Right forelimb (tissue), 1 donor: ENCODE measurements around the gene PLSCR1.
"Not testable (repeated sequence)": the region's sequence is repeated elsewhere in the genome, so short reads cannot be mapped to it uniquely, and the experiment has no call there.

Experiments used
- DNase-seq: peaks from one replicate; pipeline ENCODE4 v3.0.0-alpha.2; 2018

Gene PLSCR1

GRCh38 chr3:146547235-146547835 is 2.9 kb upstream of the PLSCR1 start:
- no peak for DNase-seq

- no peak for DNase-seq
These were observed 2.1 kb upstream of the PLSCR1 start for GRCh38 chr3:146546366-146546965.

GRCh38 chr3:146544929-146545528 is 622 bp upstream of the PLSCR1 start:
- DNase-seq, result no peak

DNA sequence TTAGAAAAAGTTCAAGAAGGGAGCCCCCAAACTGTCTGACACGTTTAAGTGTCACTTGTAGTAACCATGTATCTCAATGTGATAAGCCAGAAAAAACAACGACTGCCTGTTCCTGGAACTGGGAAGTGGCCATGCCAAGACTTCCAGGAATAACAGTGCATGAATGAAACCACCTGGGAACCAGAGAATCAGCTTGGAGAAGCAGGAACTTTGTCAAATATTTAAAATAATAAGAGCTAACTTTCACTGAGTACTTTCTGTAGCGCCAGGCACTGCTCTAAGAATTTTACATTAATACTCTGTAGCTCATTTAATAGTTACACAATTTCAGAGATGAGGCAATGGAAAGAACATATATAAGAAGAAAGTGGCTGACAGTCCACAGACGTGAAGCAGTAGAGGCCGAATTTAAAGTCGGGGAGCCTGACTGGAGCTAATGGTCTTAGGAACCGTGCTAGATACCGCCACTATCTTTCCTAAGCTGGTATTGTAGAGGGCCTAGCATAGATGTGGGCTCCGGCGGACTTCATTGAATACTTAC is 876 bp downstream of the PLSCR1 start:
- DNase-seq, result peak; percentile 62

- no peak for DNase-seq
These were observed 1.4 kb downstream of the PLSCR1 start for GRCh38 chr3:146542978-146543377.

DNA sequence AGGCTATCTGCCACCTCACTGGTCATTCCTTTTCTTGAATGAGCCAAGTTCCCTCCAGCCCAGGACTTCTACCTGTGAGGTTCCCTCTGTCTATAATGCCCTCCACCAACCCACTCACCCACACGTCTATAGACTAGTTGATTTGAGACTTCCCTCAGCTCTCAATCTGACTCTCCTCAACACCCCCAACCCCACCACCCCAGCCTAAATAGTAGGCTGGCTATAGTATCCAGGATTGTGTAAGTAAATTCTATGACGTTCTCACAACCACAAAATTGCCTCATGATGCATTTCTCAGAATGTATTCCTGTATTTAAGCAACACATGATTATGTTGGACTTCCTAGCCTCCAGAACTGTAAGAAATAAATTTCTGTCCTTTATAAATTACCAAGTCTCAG is 2.2 kb downstream of the PLSCR1 start:
- DNase-seq, result no peak

DNA sequence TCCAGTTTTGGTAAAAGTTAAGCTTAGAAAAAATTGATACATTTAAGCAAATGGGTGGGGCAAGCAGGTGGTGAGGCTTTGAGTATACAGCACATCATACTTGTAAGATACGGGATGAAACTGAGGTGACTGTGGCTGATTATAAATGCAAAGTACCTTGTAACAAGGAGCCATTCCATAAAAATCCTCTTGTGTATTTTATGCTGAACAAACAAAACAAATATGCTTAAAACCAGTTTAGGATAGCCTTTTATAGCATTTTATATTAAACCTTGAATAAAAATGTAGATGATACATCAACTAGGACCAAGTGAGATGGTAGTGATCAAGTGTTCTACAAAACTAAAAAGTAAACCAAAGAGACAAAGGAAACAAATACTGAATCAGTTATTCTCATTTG is 3.4 kb downstream of the PLSCR1 start:
- no peak for DNase-seq

DNA sequence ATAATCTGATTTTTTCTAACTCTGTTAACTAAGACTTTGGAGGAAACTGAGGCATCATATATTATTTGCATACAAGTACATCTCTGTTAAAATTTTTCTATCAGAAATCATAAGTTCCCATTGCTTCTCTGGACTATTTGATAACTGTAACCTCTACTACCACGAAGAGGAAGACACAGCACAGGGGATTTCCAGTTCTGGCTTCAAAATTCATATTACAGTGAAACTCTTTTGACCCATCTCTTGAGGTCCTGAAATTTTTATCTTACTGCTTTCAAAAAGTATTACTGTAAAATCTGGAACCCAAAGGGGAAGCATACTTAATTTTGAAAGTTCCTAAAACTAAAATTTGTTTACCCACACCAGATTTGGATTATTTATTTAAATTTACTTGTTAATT is 4.2 kb downstream of the PLSCR1 start:
- DNase-seq, result no peak

GRCh38 chr3:146539315-146539714 is 5.1 kb downstream of the PLSCR1 start:
- no peak for DNase-seq

DNA sequence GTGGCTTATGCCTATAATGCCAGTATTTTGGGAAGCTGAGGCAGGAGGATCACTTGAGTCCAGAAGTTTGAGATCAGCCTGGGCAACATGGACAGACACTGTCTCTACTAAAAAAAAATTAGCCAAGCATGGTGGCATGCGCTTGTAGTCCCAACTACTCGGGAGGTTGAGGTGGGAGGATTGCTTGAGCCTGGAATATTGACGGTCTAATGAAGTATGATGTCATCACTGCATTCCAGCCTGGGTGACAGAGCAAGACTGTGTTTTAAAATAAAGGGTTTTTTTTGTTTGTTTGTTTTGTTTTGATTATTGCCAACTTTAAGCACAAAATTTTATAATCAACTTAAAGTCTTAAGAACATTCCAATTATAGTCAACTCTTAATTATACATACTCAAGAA is 6.8 kb downstream of the PLSCR1 start:
- no peak for DNase-seq

DNA sequence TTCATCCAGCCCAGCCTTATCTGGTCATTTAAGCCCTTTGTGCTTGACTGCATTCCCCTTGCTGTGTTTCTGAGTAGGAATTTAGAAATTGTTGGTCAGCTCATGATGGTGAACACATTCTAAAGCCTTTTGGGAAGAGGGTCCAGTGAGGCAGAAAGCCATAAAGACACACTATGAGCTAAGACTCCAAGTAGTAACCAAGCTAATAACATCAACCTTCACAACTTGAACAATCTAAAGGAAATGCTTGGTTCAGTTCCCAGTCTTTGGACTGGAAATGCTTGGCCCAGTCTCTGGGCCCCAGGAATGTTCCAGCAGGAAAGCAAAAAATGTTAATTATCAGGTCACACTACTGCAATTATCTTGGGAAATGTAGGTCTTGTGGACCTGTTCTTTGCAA is 7.7 kb downstream of the PLSCR1 start:
- no peak for DNase-seq

GRCh38 chr3:146532406-146532805 is 12.0 kb downstream of the PLSCR1 start:
- no peak for DNase-seq

DNA sequence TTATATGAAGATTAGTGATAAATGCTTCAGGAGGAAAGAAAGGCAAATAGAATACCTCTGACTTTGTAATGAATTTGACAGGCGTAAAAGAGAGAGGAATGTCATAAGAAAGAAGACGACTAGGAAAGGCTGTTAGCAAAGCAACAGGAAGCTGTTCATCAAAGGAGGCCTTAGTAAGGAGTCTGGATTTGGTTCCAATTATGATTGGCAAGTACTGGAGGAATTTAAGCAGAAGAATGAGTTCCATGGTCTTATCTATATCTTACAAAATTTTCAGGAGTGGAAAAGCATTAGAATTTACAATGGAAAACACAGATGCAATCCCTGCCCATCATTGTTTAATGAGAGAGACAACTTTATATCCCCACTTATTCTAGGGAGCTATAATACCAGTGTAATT is 13.8 kb downstream of the PLSCR1 start:
- no peak for DNase-seq

DNA sequence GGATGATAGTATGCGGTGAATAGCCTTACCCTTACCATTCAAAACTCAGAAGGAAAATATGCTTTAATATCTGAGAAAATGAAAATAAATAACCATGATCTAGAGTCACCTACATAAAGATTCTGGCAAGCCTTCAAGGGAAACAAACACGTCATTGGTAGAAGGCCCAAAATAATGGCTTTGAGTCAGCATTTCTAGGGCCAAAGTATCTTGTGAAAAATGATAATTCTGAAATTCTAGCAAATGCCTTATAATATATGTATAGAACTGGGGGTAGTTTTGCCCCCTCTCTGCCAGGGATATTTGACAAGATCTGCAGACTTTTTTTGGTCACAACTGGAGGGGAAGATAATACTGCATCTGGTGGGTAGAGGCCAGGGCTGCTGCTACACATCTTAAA is 15.4 kb downstream of the PLSCR1 start:
- no peak for DNase-seq

GRCh38 chr3:146524961-146525360 is 19.4 kb downstream of the PLSCR1 start:
- DNase-seq, result no peak

DNA sequence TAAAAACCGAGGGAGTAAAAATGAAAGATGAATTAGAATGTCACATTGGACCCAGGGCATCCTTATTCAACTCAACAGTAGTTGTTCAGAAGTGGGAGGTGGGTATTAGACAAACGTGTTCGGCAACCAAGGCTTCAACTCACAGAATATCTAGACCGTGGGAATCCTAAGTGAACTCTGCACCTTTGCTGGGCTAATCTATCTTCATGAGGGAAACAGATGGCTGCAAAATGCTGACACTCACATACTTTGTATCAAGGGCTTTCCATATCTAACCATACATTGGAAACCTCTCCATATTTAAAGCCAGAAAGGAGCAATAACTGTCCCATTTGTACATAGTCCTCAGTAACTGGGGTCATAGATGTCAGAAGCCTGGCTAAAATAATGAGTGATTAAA is 20.9 kb downstream of the PLSCR1 start:
- no peak for DNase-seq

DNA sequence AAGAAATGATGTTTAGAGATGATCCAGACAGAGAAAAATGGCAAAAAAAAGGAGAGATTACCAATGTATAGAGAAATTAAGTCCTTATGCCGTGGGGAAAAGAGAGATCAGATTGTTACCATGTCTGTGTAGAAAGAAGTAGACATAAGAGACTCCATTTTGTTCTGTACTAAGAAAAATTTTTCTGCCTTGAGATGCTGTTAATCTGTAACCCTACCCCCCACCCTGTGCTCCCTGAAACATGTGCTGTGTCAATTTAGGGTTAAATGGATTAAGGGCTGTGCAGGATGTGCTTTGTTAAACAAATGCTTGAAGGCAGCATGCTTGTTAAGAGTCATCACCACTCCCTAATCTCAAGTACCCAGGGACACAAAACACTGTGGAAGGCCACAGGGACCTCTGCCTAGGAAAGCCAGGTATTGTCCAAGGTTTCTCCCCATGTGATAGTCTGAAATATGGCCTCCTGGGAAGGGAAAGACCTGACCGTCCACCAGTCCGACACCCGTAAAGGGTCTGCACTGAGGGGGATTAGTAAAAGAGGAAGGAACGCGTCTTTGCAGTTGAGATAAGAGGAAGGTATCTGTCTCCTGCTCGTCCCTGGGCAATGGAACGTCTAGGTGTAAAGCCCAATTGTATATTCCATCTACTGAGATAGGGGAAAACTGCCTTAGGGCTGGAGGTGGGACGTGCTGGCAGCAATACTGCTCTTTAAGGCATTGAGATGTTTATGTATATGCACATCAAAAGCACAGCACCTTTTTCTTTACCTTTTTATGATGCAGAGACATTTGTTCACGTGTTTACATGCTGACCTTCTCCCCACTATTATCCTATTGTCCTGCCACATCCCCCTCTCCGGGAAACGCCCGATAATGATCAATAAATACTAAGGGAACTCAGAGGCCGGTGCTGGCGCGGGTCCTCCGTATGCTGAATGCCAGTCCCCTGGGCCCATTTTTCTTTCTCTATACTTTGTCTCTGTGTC is 21.9 kb downstream of the PLSCR1 start:
- not testable (repeated sequence) for DNase-seq

- no peak for DNase-seq
These were observed 23.0 kb downstream of the PLSCR1 start for GRCh38 chr3:146521394-146521793.

DNA sequence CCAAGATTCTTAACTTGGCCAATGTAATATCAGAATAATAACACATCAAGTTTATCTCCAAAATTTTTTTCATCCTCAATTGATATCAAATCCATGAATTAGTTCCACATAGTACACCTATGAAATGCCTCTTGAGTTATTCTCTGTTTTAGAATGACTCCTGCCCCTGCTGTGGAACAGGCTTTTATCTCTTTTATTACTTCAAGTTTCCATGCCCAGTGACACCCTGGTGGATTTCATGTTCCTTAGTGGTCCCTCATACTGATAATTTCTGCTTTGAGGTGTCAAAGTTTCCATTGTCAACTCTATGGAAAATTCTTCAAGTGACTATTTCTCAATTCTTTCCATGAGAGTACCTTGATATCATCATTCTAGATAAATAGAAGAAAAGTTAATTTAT is 24.6 kb downstream of the PLSCR1 start:
- no peak for DNase-seq

GRCh38 chr3:146517684-146518435 is 26.5 kb downstream of the PLSCR1 start:
- DNase-seq, result no peak

- no peak for DNase-seq
These were observed 30.9 kb downstream of the PLSCR1 start for GRCh38 chr3:146513386-146514051.
